ENCODE results near the gene SLC1A5.

The SLC1A5 gene

GRCh38 chr19:46725036-46725820 is 63.2 kb downstream of the SLC1A5 start:
- no peak for DNase-seq (ENCODE audit: low read depth)

All from stimulated activated CD8-positive, alpha-beta memory T cell treated with anti-CD3 and anti-CD28 coated beads, Interleukin-7, amount 100 ng/mL, for 24 hours (primary cell).